Measurements from ENCODE around the gene DAB2IP.

DAB2IP gene

DNA sequence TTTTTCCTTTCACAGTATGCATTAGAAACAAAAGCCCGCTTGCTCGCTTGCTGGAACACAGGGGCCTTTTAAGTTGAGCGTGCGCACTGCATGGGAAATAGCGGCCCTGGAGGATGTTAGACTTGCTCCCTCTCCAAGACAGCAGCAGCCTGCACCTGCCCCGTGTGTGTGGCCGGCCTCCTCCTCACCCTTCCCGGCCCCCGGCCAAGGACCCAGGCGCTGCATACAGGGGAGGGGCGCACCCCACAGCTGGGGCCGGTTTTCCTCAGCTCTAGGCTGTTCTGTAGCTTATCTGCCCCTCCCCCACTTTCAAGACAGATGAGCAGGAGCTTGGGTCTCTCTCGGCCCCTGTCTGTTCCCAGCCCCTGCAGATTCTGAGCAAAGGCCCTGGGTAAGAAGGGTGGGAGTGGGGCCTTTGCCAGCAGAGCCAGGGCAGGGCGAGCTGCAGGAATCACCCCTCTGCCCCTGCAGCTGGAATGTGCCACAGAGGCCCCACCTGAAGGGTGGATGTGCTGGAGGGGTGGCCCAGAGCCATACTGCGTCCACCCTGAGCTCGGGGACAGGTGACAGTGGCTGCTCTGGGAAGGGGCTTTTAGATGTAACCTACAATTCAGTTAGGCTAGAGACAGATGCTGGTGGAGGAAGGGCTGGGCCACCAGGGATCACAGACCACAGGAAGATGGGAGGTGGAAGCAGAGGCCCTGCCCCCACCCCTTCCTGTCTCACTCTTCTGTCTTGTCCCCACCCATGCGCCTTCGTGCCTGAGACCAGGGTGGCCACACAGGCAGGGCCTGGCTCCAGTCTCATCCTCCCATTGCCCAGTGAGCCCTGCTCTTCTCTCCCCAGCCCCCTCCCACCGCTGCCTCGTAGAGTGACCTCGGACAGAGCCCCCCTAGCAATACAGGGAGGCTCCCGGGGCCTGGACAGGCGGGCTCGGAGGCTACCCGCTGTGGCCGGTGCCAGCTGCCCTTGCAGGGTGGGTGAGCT, 132.4 kb downstream of the DAB2IP start:
- TF ChIP-seq, protein P1, sequence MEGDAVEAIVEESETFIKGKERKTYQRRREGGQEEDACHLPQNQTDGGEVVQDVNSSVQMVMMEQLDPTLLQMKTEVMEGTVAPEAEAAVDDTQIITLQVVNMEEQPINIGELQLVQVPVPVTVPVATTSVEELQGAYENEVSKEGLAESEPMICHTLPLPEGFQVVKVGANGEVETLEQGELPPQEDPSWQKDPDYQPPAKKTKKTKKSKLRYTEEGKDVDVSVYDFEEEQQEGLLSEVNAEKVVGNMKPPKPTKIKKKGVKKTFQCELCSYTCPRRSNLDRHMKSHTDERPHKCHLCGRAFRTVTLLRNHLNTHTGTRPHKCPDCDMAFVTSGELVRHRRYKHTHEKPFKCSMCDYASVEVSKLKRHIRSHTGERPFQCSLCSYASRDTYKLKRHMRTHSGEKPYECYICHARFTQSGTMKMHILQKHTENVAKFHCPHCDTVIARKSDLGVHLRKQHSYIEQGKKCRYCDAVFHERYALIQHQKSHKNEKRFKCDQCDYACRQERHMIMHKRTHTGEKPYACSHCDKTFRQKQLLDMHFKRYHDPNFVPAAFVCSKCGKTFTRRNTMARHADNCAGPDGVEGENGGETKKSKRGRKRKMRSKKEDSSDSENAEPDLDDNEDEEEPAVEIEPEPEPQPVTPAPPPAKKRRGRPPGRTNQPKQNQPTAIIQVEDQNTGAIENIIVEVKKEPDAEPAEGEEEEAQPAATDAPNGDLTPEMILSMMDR (IDR thresholded peaks at IDR 0.05; ENCODE audit: borderline replicate concordance, control extremely low read depth, extremely low read depth, insufficient read depth, missing control alignments), result no peak
- in situ Hi-C loops (cut with MboI; ENCODE audit: low sequenced_read_pairs, unreplicated experiment), result no loop called here
- no peak for DNase-seq (ENCODE audit: low spot score)

DNA sequence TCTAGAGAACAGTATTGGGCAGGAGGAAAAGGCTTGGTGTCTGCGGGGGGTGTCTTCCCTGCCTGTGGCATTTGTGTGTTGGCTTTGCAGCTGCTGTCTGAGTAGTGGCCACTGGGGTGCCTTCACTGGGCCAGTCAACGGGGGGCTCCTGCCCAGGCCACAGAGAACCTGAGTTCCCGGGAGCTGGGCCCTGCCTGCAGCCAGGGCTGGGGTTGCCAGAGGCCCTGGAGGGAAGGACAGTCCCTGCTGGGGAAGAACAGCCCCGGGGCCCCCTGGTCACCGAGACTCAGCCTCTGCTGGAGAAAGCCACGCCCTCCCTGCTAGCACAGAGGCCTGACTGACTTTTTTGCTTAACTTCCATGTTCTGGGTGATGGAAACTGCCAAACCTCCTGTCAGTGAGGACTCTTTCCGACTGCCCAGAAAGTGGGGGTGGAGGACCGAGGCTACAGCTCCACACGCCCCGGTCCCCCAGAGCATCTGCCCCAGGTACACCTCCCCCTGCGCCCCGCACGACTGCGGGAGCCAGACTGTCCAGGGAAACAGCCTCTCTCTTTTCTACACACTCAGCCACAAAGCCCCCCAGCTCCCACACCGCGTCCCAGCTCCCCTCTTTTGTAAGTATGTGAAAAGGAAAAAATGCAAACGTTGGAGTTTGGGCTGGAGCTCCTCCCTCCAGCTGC, 133.4 kb downstream of the DAB2IP start:
- no peak for DNase-seq (ENCODE audit: low spot score)
- TF ChIP-seq, protein P1 (IDR thresholded peaks at IDR 0.05; ENCODE audit: borderline replicate concordance, control extremely low read depth, extremely low read depth, insufficient read depth, missing control alignments), result no peak
- in situ Hi-C loops (cut with MboI; ENCODE audit: low sequenced_read_pairs, unreplicated experiment), result no loop called here

DNA sequence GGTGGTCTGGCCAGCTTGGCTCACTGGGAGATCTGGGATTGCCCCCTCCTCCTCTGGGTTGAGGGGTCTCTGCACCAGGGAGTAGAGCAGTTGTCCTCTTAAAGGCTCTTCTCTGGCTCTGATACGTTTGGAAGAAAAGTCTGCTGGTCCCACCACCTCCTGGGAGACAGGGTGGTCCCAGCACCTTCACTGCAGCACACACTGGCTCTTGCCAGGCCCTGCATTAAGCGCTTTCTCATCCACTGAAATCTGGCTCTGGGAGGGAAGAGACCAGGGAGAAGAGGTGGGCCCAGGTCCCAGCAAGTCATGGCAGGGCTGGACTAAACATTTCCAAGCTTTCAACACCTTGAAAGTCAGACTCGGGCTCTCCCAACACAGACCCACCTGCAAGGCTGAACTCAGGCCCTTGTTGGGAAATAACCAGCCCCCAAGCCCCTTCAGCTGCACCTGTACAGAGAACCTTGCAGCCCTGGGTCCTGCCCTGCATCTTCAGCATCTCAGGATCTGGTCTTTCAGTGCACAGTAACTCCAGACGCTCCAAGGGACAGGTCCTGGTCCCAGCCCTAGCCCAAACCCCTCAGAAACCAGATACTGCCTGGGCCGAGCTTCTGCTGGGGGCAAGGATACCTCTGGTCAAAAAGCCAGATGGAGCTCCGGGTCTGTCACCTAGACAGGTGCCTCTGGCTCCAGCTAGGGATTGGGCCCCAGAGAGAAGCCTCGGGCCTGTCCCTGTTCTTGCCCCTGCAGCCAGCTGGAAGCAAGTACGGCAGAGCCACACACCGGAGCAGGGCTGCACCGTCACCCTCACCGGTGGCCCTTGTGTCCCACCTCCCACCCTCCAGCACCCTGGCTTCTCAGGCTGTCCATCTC, 134.5 kb downstream of the DAB2IP start:
- no peak for DNase-seq (ENCODE audit: low spot score)
- in situ Hi-C loops (cut with MboI; ENCODE audit: low sequenced_read_pairs, unreplicated experiment), result no loop called here
- TF ChIP-seq, protein P1 (IDR thresholded peaks at IDR 0.05; ENCODE audit: borderline replicate concordance, control extremely low read depth, extremely low read depth, insufficient read depth, missing control alignments), result no peak

DNA sequence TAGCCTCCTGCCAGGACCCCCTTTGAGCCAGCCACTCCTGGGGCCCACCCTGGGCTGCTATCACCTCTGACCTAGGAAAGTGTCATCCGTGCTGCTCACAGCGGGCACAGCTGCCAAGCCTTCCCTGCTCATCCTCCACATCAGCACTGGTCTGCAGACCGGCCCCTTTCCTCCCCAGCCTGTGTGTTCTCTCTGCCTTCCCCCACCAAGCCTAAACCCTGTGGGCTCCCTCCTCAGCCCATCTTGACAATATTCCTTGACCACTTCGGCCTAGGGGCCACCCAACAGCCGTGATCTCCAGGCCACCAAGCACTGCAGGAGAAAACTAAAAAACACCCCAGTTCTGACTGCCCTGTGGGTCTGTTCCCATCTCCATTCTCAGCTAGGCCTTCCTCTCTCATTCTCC, 135.1 kb downstream of the DAB2IP start:
- no peak for DNase-seq (ENCODE audit: low spot score)
- in situ Hi-C loops (cut with MboI; ENCODE audit: low sequenced_read_pairs, unreplicated experiment), result no loop called here

DNA sequence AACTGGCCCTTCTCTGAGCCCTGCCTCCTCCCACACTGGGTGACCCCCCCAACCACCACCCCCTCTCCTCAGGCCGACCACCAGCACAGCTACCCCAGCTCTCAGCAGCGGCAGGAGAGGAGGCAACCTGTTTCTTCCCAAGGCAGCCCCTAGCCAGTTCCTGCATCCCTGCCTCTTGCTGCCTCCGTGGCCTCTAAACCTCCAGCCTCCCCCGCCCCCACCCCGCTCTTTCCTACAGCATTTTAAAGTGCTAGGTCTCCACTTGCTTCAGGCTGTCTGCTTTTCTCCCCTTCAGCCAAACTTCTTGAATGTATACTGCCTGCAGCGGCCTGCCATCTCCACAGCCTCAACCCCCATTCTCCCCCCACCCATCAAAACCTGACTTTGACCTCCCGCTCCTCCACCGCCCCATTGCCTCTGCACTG, 135.6 kb downstream of the DAB2IP start:
- no peak for DNase-seq (ENCODE audit: low spot score)
- TF ChIP-seq, protein P1 (IDR thresholded peaks at IDR 0.05; ENCODE audit: borderline replicate concordance, control extremely low read depth, extremely low read depth, insufficient read depth, missing control alignments), result no peak
- in situ Hi-C loops (cut with MboI; ENCODE audit: low sequenced_read_pairs, unreplicated experiment), result no loop called here

More for the DNA sequence above, 135.1 kb downstream of the DAB2IP start:
- TF ChIP-seq, protein P1 (IDR thresholded peaks at IDR 0.05; ENCODE audit: borderline replicate concordance, control extremely low read depth, extremely low read depth, insufficient read depth, missing control alignments), result no peak

Measured in GM13976 (cell line).